Trophoblast cell (in vitro differentiated cells and primary cell): ENCODE data around the gene ATP5F1B.

ENCODE experiments used
- DNase-seq, 2 donors: peaks; one replicate each; pipeline ENCODE4 v3.0.0-alpha.2; 2016
- H2AFZ ChIP-seq: 2 replicates; pipeline ENCODE4 v1.6.1; 2013; ENCODE audit warnings: low read length, moderate library complexity, mild to moderate bottlenecking; ENCODE audit not compliant: insufficient read depth, poor library complexity
- H2AK5ac ChIP-seq: 2 replicates; pipeline ENCODE4 v1.6.1; 2013; ENCODE audit warnings: mild to moderate bottlenecking, low read length
- H2BK120ac ChIP-seq: 2 replicates; pipeline ENCODE4 v1.6.1; 2013; ENCODE audit warnings: low read length, mild to moderate bottlenecking, moderate library complexity; ENCODE audit not compliant: insufficient read depth, poor library complexity
- H2BK12ac ChIP-seq: 2 replicates; pipeline ENCODE4 v1.6.1; 2013; ENCODE audit warnings: mild to moderate bottlenecking, low read length, moderate library complexity
- H2BK5ac ChIP-seq: 2 replicates; pipeline ENCODE4 v1.6.1; 2013; ENCODE audit warnings: low read length, low read depth, moderate library complexity, mild to moderate bottlenecking; ENCODE audit not compliant: poor library complexity
- H3K14ac ChIP-seq: 2 replicates; pipeline ENCODE4 v1.6.1; 2013; ENCODE audit warnings: mild to moderate bottlenecking, low read length
- H3K18ac ChIP-seq: 2 replicates; pipeline ENCODE4 v1.6.1; 2013; ENCODE audit warnings: mild to moderate bottlenecking, low read length
- H3K23ac ChIP-seq: 2 replicates; pipeline ENCODE4 v1.6.1; 2013; ENCODE audit warnings: low read length
- H3K27ac ChIP-seq: 2 replicates; pipeline ENCODE4 v1.5.1; 2013; ENCODE audit warnings: low read depth, mild to moderate bottlenecking, inconsistent platforms, low read length, moderate library complexity
- H3K27me3 ChIP-seq: 2 replicates; pipeline ENCODE4 v1.6.1; 2013; ENCODE audit warnings: inconsistent platforms, mild to moderate bottlenecking, low read length, moderate library complexity; ENCODE audit not compliant: insufficient read depth
- H3K36me3 ChIP-seq, 2 experiments: 1 replicate in 1 of 2; 2 replicates in 1 of 2; pipeline ENCODE4 v1.6.1; 2013; ENCODE audit warnings: low read length in 2 of 2, mild to moderate bottlenecking in 2 of 2, moderate library complexity in 1 of 2; ENCODE audit not compliant: insufficient read depth in 2 of 2, control insufficient read depth in 1 of 2
- H3K4ac ChIP-seq: 2 replicates; pipeline ENCODE4 v1.6.1; 2013; ENCODE audit warnings: low read depth, mild to moderate bottlenecking, low read length, moderate library complexity
- H3K4me1 ChIP-seq, 2 experiments: 1 replicate in 1 of 2; 2 replicates in 1 of 2; pipeline ENCODE4 v1.6.1; 2013; ENCODE audit warnings: low read length in 2 of 2, mild to moderate bottlenecking in 2 of 2, moderate library complexity in 1 of 2; ENCODE audit not compliant: insufficient read depth in 2 of 2, control insufficient read depth in 1 of 2
- H3K4me2 ChIP-seq: 2 replicates; pipeline ENCODE4 v1.6.1; 2013; ENCODE audit warnings: inconsistent platforms, mild to moderate bottlenecking, low read length, moderate library complexity
- H3K4me3 ChIP-seq: 2 replicates; pipeline ENCODE4 v1.5.1; 2013; ENCODE audit warnings: mild to moderate bottlenecking, low read depth, low read length, inconsistent platforms
- H3K79me1 ChIP-seq: one replicate; pipeline ENCODE4 v1.6.1; 2013; ENCODE audit warnings: low read length
- H3K79me2 ChIP-seq: 2 replicates; pipeline ENCODE4 v1.6.1; 2013; ENCODE audit warnings: low read length, mild to moderate bottlenecking; ENCODE audit not compliant: control insufficient read depth, insufficient read depth, poor library complexity
- H3K9ac ChIP-seq: 2 replicates; pipeline ENCODE4 v1.6.1; 2013; ENCODE audit warnings: mild to moderate bottlenecking, low read length
- H3K9me3 ChIP-seq: 2 replicates; pipeline ENCODE4 v1.6.1; 2013; ENCODE audit warnings: low read depth, mild to moderate bottlenecking, control low read depth, inconsistent platforms, low read length; ENCODE audit not compliant: insufficient read depth
- H4K12ac ChIP-seq: 2 replicates; pipeline ENCODE4 v1.6.1; 2013; ENCODE audit warnings: low read depth, mild to moderate bottlenecking, low read length, moderate library complexity
- H4K8ac ChIP-seq: 2 replicates; pipeline ENCODE4 v1.6.1; 2013; ENCODE audit warnings: low read depth, mild to moderate bottlenecking, low read length, moderate library complexity
- H4K91ac ChIP-seq: one replicate; pipeline ENCODE4 v1.6.1; 2013; ENCODE audit warnings: low read depth, mild to moderate bottlenecking, low read length, moderate library complexity
- WGBS: extraction: QIAGEN DNeasy Blood & Tissue Kit; methylation state at CpG from one replicate; pipeline ENCODE4 v1.1.7; 2013; ENCODE audit warnings: missing lambda C conversion rate; ENCODE audit not compliant: insufficient read length, insufficient coverage; ENCODE audit errors: extremely low coverage; 5-methylcytosine and 5-hydroxymethylcytosine counted together

The ATP5F1B gene

GRCh38 chr12:56628671-56629458 is 16.9 kb downstream of the ATP5F1B start:
- Histone ChIP-seq H2AFZ (no peak overlapping the region), H3K36me3 (peaks cover 2 to 7% of the 10 kb centered on the region in 2 experiments), H3K79me2 (peaks cover 17% of the 10 kb centered on the region), H3K23ac (no peak overlapping the region), H4K91ac (peak overlapping the region; percentile 93), H3K4me1 (peaks cover 13 to 28% of the 10 kb centered on the region in 2 experiments), H2AK5ac (no peak overlapping the region), H3K4ac (peak overlapping the region; percentile 63), H3K27me3 (no peaks in the 10 kb centered on the region), H2BK120ac (no peak overlapping the region), H3K4me3 (peak overlapping the region; percentile 99), H2BK5ac (peak overlapping the region; percentile 32), H4K8ac (no peak overlapping the region), H2BK12ac (no peak overlapping the region), H3K18ac (no peak overlapping the region), H3K9ac (peak overlapping the region; percentile 100), H3K9me3 (peaks cover 2% of the 10 kb centered on the region), H3K27ac (peak overlapping the region; percentile 22), H3K79me1 (peaks cover 10% of the 10 kb centered on the region), H3K14ac (peak overlapping the region; percentile 22), H4K12ac (no peak overlapping the region), H3K4me2 (peak overlapping the region; percentile 97)
- DNase-seq: peak; percentile 30 to 61
- 100% methylated on average over 1 of the region's 18 CpGs for WGBS

- Histone ChIP-seq H2AFZ (no peak overlapping the region), H3K79me2 (peaks cover 22% of the 10 kb centered on the region), H3K4ac (peak overlapping the region; percentile 76), H3K18ac (no peak overlapping the region), H2BK5ac (no peak overlapping the region), H3K79me1 (peaks cover 10% of the 10 kb centered on the region), H2BK12ac (no peak overlapping the region), H3K4me3 (no peak overlapping the region), H2BK120ac (no peak overlapping the region), H3K9ac (no peak overlapping the region), H4K91ac (no peak overlapping the region), H3K27ac (no peak overlapping the region), H3K9me3 (no peaks in the 10 kb centered on the region), H3K23ac (no peak overlapping the region), H3K36me3 (peaks cover 2 to 11% of the 10 kb centered on the region in 2 experiments), H4K12ac (no peak overlapping the region), H2AK5ac (no peak overlapping the region), H4K8ac (no peak overlapping the region), H3K4me2 (no peak overlapping the region), H3K4me1 (peaks cover 7 to 8% of the 10 kb centered on the region in 2 experiments), H3K27me3 (no peaks in the 10 kb centered on the region), H3K14ac (no peak overlapping the region)
- no peak for DNase-seq
Observed at GRCh38 chr12:56626701-56627100, 19.1 kb downstream of the ATP5F1B start.

GRCh38 chr12:56622535-56622934 is 23.2 kb downstream of the ATP5F1B start:
- no peaks in the 10 kb centered on the region for H3K27me3 ChIP-seq
- WGBS: no CpG with 5 or more reads among the region's 1 CpG
- H4K8ac ChIP-seq: no peak overlapping the region

GRCh38 chr12:56616925-56617324 is 28.9 kb downstream of the ATP5F1B start:
- H3K18ac ChIP-seq: no peak overlapping the region
- DNase-seq: no peak

More at GRCh38 chr12:56622535-56622934, 23.2 kb downstream of the ATP5F1B start:
- no peak overlapping the region for H2BK5ac ChIP-seq
- no peak overlapping the region for H3K4me2 ChIP-seq
- no peak overlapping the region for H3K4me3 ChIP-seq
- H2BK12ac ChIP-seq: no peak overlapping the region
- H3K79me2 ChIP-seq: peaks cover 10% of the 10 kb centered on the region
- no peak overlapping the region for H3K14ac ChIP-seq
- no peak overlapping the region for H2AK5ac ChIP-seq
- H3K9me3 ChIP-seq: no peaks in the 10 kb centered on the region
- no peak overlapping the region for H3K23ac ChIP-seq
- H3K4ac ChIP-seq: peak overlapping the region; percentile 62
- no peak for DNase-seq
- H4K12ac ChIP-seq: no peak overlapping the region
- H2BK120ac ChIP-seq: no peak overlapping the region
- no peak overlapping the region for H3K18ac ChIP-seq
- no peaks in the 10 kb centered on the region for H3K4me1 ChIP-seq
- no peak overlapping the region for H3K27ac ChIP-seq
- H3K79me1 ChIP-seq: no peaks in the 10 kb centered on the region
- no peak overlapping the region for H2AFZ ChIP-seq
- H3K9ac ChIP-seq: no peak overlapping the region
- peaks cover 8 to 18% of the 10 kb centered on the region in 2 experiments for H3K36me3 ChIP-seq
- no peak overlapping the region for H4K91ac ChIP-seq

More at GRCh38 chr12:56616925-56617324, 28.9 kb downstream of the ATP5F1B start:
- no peak overlapping the region for H2AK5ac ChIP-seq
- no peaks in the 10 kb centered on the region for H3K4me1 ChIP-seq
- H3K4ac ChIP-seq: no peak overlapping the region
- no peaks in the 10 kb centered on the region for H3K79me1 ChIP-seq
- no peak overlapping the region for H2AFZ ChIP-seq
- no peak overlapping the region for H3K14ac ChIP-seq
- no peaks in the 10 kb centered on the region for H3K79me2 ChIP-seq
- H4K8ac ChIP-seq: no peak overlapping the region
- H3K4me3 ChIP-seq: no peak overlapping the region
- H3K9me3 ChIP-seq: no peaks in the 10 kb centered on the region
- no peak overlapping the region for H2BK12ac ChIP-seq
- no peak overlapping the region for H3K4me2 ChIP-seq
- H4K12ac ChIP-seq: no peak overlapping the region
- no peak overlapping the region for H3K27ac ChIP-seq
- H3K27me3 ChIP-seq: no peaks in the 10 kb centered on the region
- H3K36me3 ChIP-seq: peaks cover 42 to 59% of the 10 kb centered on the region in 2 experiments
- H2BK120ac ChIP-seq: no peak overlapping the region
- no peak overlapping the region for H2BK5ac ChIP-seq
- H4K91ac ChIP-seq: no peak overlapping the region
- H3K23ac ChIP-seq: no peak overlapping the region
- no peak overlapping the region for H3K9ac ChIP-seq
